ENCODE results near the gene TRMT1. TPM values are rescaled to one million over a fixed set of nuclear protein-coding genes. Genes with fewer than 3 reads are reported as not detected.
A peak's percentile ranks its signal among the peaks of the same experiment; 100 is the strongest.

TRMT1 gene
- total and polyA plus RNA-seq, 2 of the 8 experiments (the other 6 are each of a cell fraction or from before 2014, with no cell fraction given), result 77.4 to 99.3 TPM

GRCh38 chr19:13095393-13095784 is 21.2 kb downstream of the TRMT1 start (continued):
- no peak for TF ChIP-seq RAD21 (IDR thresholded peaks at IDR 0.05 in 1 of 2, conservative IDR thresholded peaks at IDR 0.05 in 1 of 2; ENCODE audit: low read depth in 2 of 2, low read length in 2 of 2)
- TF ChIP-seq HDAC2 (IDR thresholded peaks at IDR 0.05; ENCODE audit: borderline replicate concordance in 1 of 2, low read depth in 2 of 2, low read length in 2 of 2), result no peak
- no peak for TF ChIP-seq TEAD4 (IDR thresholded peaks at IDR 0.05; ENCODE audit: low read depth, low read length)
- no peak for TF ChIP-seq POLR2AphosphoS5 (IDR thresholded peaks at IDR 0.05; ENCODE audit: low read depth, low read length)
- peak; percentile 51; the same call in 1 of the 2 replicates for TF ChIP-seq KDM1A (IDR thresholded peaks at IDR 0.05; ENCODE audit: borderline replicate concordance, low read length)
- TF ChIP-seq TAF7 (optimal IDR thresholded peaks at IDR 0.05; ENCODE audit: borderline replicate concordance, low read depth, low read length), result no peak
- TF ChIP-seq BRCA1 (IDR thresholded peaks at IDR 0.05; ENCODE audit: low read depth, low read length), result no peak
- no peak for TF ChIP-seq CHD7 (IDR thresholded peaks at IDR 0.05; ENCODE audit: insufficient replicate concordance, low read length)
- TF ChIP-seq CHD1 (IDR thresholded peaks at IDR 0.05; ENCODE audit: low read depth, low read length), result no peak
- peak; percentile 67 for TF ChIP-seq E2F6 (IDR thresholded peaks at IDR 0.05)
- no peak for TF ChIP-seq JUN (IDR thresholded peaks at IDR 0.05; ENCODE audit: low read depth, low read length)

Measured in H1 (cell line).